Activated CD4-positive, alpha-beta T cell treated with anti-CD3 and anti-CD28 coated beads, Interleukin-2, amount 50 U/mL, for 24 hours (primary cell): ENCODE data around the gene AFAP1L2.

ENCODE experiments used
- DNase-seq, 2 donors: peaks; one replicate each; pipeline ENCODE4 v3.0.0-alpha.2; 2020; ENCODE audit warnings: low read depth in 1 of 2, low spot score in 1 of 2

Gene AFAP1L2

GRCh38 chr10:114412907-114413797, 8.8 kb upstream of the AFAP1L2 start:
- no peak for DNase-seq

GRCh38 chr10:114408968-114409444, 4.7 kb upstream of the AFAP1L2 start:
- DNase-seq: no peak

GRCh38 chr10:114408112-114408967, 4.0 kb upstream of the AFAP1L2 start:
- no peak for DNase-seq

GRCh38 chr10:114406455-114406854, 2.2 kb upstream of the AFAP1L2 start:
- no peak for DNase-seq

GRCh38 chr10:114405011-114405350, 679 bp upstream of the AFAP1L2 start:
- no peak for DNase-seq

- DNase-seq: no peak
These were observed 651 bp downstream of the AFAP1L2 start for GRCh38 chr10:114403541-114404161.

GRCh38 chr10:114402871-114403540, 1.3 kb downstream of the AFAP1L2 start:
- DNase-seq: no peak

GRCh38 chr10:114402233-114402632, 2.1 kb downstream of the AFAP1L2 start:
- DNase-seq: no peak

- DNase-seq: no peak
These were observed 3.0 kb downstream of the AFAP1L2 start for GRCh38 chr10:114401195-114401791.

GRCh38 chr10:114400091-114400490, 4.2 kb downstream of the AFAP1L2 start:
- no peak for DNase-seq

GRCh38 chr10:114399576-114399975, 4.7 kb downstream of the AFAP1L2 start:
- DNase-seq: no peak

GRCh38 chr10:114398587-114399331, 5.5 kb downstream of the AFAP1L2 start:
- DNase-seq: no peak

GRCh38 chr10:114397651-114398145, 6.6 kb downstream of the AFAP1L2 start:
- no peak for DNase-seq

- DNase-seq: no peak
These were observed 7.8 kb downstream of the AFAP1L2 start for GRCh38 chr10:114396464-114396863.

GRCh38 chr10:114395366-114396022, 8.8 kb downstream of the AFAP1L2 start:
- DNase-seq: no peak

GRCh38 chr10:114394531-114394930, 9.8 kb downstream of the AFAP1L2 start:
- DNase-seq: no peak

- DNase-seq: no peak
These were observed 10.4 kb downstream of the AFAP1L2 start for GRCh38 chr10:114393886-114394285.

- no peak for DNase-seq
These were observed 10.8 kb downstream of the AFAP1L2 start for GRCh38 chr10:114393482-114393881.
